ENCODE results near the gene DACT2. TPM values are rescaled to one million over a fixed set of nuclear protein-coding genes. Genes with fewer than 3 reads are reported as not detected.

The DACT2 gene
- total RNA-seq, 1 experiment from 2014 or later: not detected

DNA sequence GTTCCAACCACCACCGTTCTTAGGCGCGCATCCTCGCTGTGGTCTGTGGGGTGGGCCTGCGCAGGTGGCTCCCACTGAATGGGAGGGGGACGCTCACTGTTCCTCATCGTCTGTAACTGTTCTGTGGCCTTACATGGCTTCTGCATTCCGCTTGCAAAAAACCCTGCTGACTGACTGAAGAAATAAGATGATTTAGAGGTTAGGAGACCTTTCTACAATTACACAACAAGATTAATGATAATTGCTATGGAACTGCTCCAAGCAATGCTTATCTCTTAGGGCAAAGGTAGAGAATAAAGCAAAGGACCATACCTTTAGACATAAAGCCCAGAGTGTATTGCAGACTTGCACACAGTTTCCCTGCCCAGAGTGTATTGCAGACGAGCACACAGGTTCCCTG is 14.4 kb upstream of the DACT2 start:
- TF ChIP-seq, protein P1, sequence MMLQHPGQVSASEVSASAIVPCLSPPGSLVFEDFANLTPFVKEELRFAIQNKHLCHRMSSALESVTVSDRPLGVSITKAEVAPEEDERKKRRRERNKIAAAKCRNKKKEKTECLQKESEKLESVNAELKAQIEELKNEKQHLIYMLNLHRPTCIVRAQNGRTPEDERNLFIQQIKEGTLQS (IDR thresholded peaks at IDR 0.05): no peak
- TF ChIP-seq JUND (IDR thresholded peaks at IDR 0.05) (no peak), RAD21 (IDR thresholded peaks at IDR 0.05; ENCODE audit: low read depth) (no peak), SIN3A (IDR thresholded peaks at IDR 0.05; ENCODE audit: low read depth) (no peak), EZH2 (IDR thresholded peaks at IDR 0.05) (no peak), TCF7L2 (IDR thresholded peaks at IDR 0.05; ENCODE audit: borderline replicate concordance, extremely low read depth, insufficient read depth, insufficient read length) (no peak), YY1 (IDR thresholded peaks at IDR 0.05; ENCODE audit: extremely low read depth, insufficient replicate concordance, low read depth, low read length) (no peak), SP1 (IDR thresholded peaks at IDR 0.05; ENCODE audit: low read depth) (no peak), ELF1 (IDR thresholded peaks at IDR 0.05; ENCODE audit: borderline replicate concordance, low read depth) (no peak), ZNF274 (IDR thresholded peaks at IDR 0.05; ENCODE audit: low read depth, low read length) (no peak), SRF (IDR thresholded peaks at IDR 0.05; ENCODE audit: low read depth) (no peak), ZFX (IDR thresholded peaks at IDR 0.05) (no peak)
- TF ChIP-seq, protein P2, sequence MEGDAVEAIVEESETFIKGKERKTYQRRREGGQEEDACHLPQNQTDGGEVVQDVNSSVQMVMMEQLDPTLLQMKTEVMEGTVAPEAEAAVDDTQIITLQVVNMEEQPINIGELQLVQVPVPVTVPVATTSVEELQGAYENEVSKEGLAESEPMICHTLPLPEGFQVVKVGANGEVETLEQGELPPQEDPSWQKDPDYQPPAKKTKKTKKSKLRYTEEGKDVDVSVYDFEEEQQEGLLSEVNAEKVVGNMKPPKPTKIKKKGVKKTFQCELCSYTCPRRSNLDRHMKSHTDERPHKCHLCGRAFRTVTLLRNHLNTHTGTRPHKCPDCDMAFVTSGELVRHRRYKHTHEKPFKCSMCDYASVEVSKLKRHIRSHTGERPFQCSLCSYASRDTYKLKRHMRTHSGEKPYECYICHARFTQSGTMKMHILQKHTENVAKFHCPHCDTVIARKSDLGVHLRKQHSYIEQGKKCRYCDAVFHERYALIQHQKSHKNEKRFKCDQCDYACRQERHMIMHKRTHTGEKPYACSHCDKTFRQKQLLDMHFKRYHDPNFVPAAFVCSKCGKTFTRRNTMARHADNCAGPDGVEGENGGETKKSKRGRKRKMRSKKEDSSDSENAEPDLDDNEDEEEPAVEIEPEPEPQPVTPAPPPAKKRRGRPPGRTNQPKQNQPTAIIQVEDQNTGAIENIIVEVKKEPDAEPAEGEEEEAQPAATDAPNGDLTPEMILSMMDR (IDR thresholded peaks at IDR 0.05 in 2 of 3, conservative IDR thresholded peaks at IDR 0.05 in 1 of 3; ENCODE audit: borderline replicate concordance in 1 of 3, insufficient read depth in 1 of 3, low read depth in 2 of 3, low read length in 2 of 3): no peak
- Histone ChIP-seq H3K27ac (ENCODE audit: low read depth, low read length) (no peak overlapping the region), H3K4me2 (ENCODE audit: low read length) (no peak overlapping the region), H4K20me1 (ENCODE audit: insufficient read depth) (no peaks in the 10 kb centered on the region), H3K9me2 (ENCODE audit: insufficient read depth) (no peaks in the 10 kb centered on the region), H3K4me1 (ENCODE audit: control insufficient read depth in 1 of 2, insufficient read depth in 2 of 2, low read length in 2 of 2) (no peaks in the 10 kb centered on the region), H3K9ac (ENCODE audit: low read length) (no peak overlapping the region), H3K79me2 (ENCODE audit: insufficient read depth, low read length) (no peaks in the 10 kb centered on the region), H3K36me3 (ENCODE audit: control insufficient read depth in 1 of 2, insufficient read depth in 2 of 2, low read length in 2 of 2) (no peaks in the 10 kb centered on the region), H2AFZ (ENCODE audit: low read depth, low read length, poor library complexity, severe bottlenecking) (no peak overlapping the region), H3K27me3 (ENCODE audit: insufficient read depth, low read length) (no peaks in the 10 kb centered on the region), H3K9me3 (ENCODE audit: control insufficient read depth in 1 of 2, insufficient read depth in 1 of 2, low read depth in 1 of 2, low read length in 2 of 2) (no peaks in the 10 kb centered on the region), H3K4me3 (replicated peaks in 1 of 2; ENCODE audit: low read depth in 1 of 2, low read length in 2 of 2) (no peak overlapping the region)
- intact Hi-C loops (cut with micrococcal nuclease): no loop called here
- no TSS peak for BruUV-seq (replicated peaks)
- ChIA-PET RAD21 (ENCODE audit: low non-redundant PET in 1 of 2, low total read pairs in 2 of 2, uncharacterized antibody in 2 of 2, unreplicated experiment in 2 of 2) (no interaction called here), CTCF (no interaction called here), POLR2A (no interaction called here)
- DNase-seq (ENCODE audit: low read depth, low spot score) (no peak), ATAC-seq (no peak)

Data from HCT116 (cell line).